HepG2 (cell line): ENCODE measurements around the gene TIRAP. TPM values are rescaled to one million over a fixed set of nuclear protein-coding genes. Genes with fewer than 3 reads are reported as not detected.
A peak's percentile ranks its signal among the peaks of the same experiment; 100 is the strongest.

Source experiments
- ARHGAP35 ChIP-seq: sonication (generic); formaldehyde crosslinking; IDR thresholded peaks from 2 replicates; pipeline ENCODE4 v1.9.0; 2022; ENCODE audit warnings: mild to moderate bottlenecking, inconsistent platforms, moderate library complexity, missing genetic modification reagents, borderline replicate concordance
- CBFB ChIP-seq: sonication (generic); formaldehyde crosslinking; IDR thresholded peaks from 2 replicates; pipeline ENCODE4 v1.4.0; 2020; ENCODE audit warnings: missing genetic modification reagents
- DNMT3B ChIP-seq: conservative IDR thresholded peaks from 2 replicates; pipeline ENCODE4 v1.6.1; 2016; ENCODE audit warnings: missing biosample characterization, control low read depth
- HES4 ChIP-seq: sonication (generic); formaldehyde crosslinking; IDR thresholded peaks from 2 replicates; pipeline ENCODE4 v1.9.0; 2021; ENCODE audit warnings: mild to moderate bottlenecking, missing genetic modification reagents, borderline replicate concordance
- HMGXB4 ChIP-seq, 2 experiments: sonication (generic) in 1 of 2; formaldehyde crosslinking in 1 of 2; IDR thresholded peaks; 2 replicates each; pipeline versions ENCODE4 v1.4.0 to v1.6.1; 2018 to 2020; ENCODE audit warnings: missing genetic modification reagents in 2 of 2, borderline replicate concordance in 1 of 2, low read depth in 1 of 2, mild to moderate bottlenecking in 1 of 2, missing biosample characterization in 1 of 2
- IRF2 ChIP-seq: IDR thresholded peaks from 2 replicates; pipeline ENCODE4 v1.6.1; 2018; ENCODE audit warnings: missing genetic modification reagents, missing compliant biosample characterization
- IRF9 ChIP-seq: sonication (generic); formaldehyde crosslinking; IDR thresholded peaks from 2 replicates; pipeline ENCODE4 v1.8.0; 2022; ENCODE audit warnings: missing genetic modification reagents, mild to moderate bottlenecking, borderline replicate concordance
- NCOA5 ChIP-seq: sonication (generic); formaldehyde crosslinking; IDR thresholded peaks from 2 replicates; pipeline ENCODE4 v1.4.0; 2020; ENCODE audit warnings: missing genetic modification reagents
- NR1H2 ChIP-seq: sonication (generic); formaldehyde crosslinking; IDR thresholded peaks from 2 replicates; pipeline ENCODE4 v1.8.1; 2022; ENCODE audit warnings: low read depth, missing genetic modification reagents, borderline replicate concordance
- PAF1 ChIP-seq: IDR thresholded peaks from 2 replicates; pipeline ENCODE4 v1.6.1; 2016; ENCODE audit warnings: missing genetic modification reagents, missing compliant biosample characterization
- SMAD9 ChIP-seq: sonication (generic); formaldehyde crosslinking; IDR thresholded peaks from 2 replicates; pipeline ENCODE4 v1.5.1; 2020; ENCODE audit warnings: mild to moderate bottlenecking, missing genetic modification reagents
- ZFP91 ChIP-seq: sonication (generic); formaldehyde crosslinking; IDR thresholded peaks from 2 replicates; pipeline ENCODE4 v1.9.0; 2022; ENCODE audit warnings: missing genetic modification reagents, mild to moderate bottlenecking, borderline replicate concordance
- ZNF383 ChIP-seq: sonication (generic); formaldehyde crosslinking; IDR thresholded peaks from 2 replicates; pipeline ENCODE4 v1.4.0; 2020; ENCODE audit warnings: missing genetic modification reagents, mild to moderate bottlenecking, borderline replicate concordance
- ZNF646 ChIP-seq: sonication (generic); formaldehyde crosslinking; IDR thresholded peaks from 2 replicates; pipeline ENCODE4 v1.9.0; 2021; ENCODE audit warnings: mild to moderate bottlenecking, missing genetic modification reagents
- ZNF747 ChIP-seq: sonication (generic); formaldehyde crosslinking; IDR thresholded peaks from 2 replicates; pipeline ENCODE4 v1.8.1; 2023; ENCODE audit warnings: missing genetic modification reagents, mild to moderate bottlenecking, borderline replicate concordance
- ZNF75D ChIP-seq: sonication (generic); formaldehyde crosslinking; IDR thresholded peaks from 2 replicates; pipeline ENCODE4 v1.8.1; 2023; ENCODE audit warnings: missing genetic modification reagents, mild to moderate bottlenecking, borderline replicate concordance
- polyA plus RNA-seq, 8 experiments: library from polyadenylated mRNA; depleted of rRNA in 3 of 8; stranded (reverse) in 7 of 8; unstranded in 1 of 8; fragments of >200 nt; fragmentation: Illumina TruSeq in 4 of 8; extraction: Trizol in 4 of 8; gene quantifications; 2 replicates each; pipeline versions ENCODE4 v1.2.1 to v1.2.3, GENCODE V29; 2011 to 2016; ENCODE audit warnings: low read depth in 4 of 8, missing spikeins in 1 of 8, mixed read lengths in 1 of 8; ENCODE audit not compliant: insufficient read depth in 1 of 8
- total RNA-seq, 5 experiments: library from RNA; depleted of rRNA; stranded (reverse); fragments of >200 nt; fragmentation: Illumina TruSeq; extraction: Trizol; gene quantifications; 2 replicates each; pipeline ENCODE4 v1.2.3, GENCODE V29; 2016; ENCODE audit warnings: low read depth in 1 of 5

Gene TIRAP
- total and polyA plus RNA-seq, 2 of the 13 experiments (the other 11 are each of a cell fraction or from before 2014, with no cell fraction given) = 5.4 to 5.7 TPM

- TF ChIP-seq SMAD9 (no peak), HES4 (CRISPR knock-in tag) (no peak), ZFP91 (peak; percentile 89), NCOA5 (CRISPR knock-in tag) (no peak), HMGXB4 (CRISPR knock-in tag; IDR thresholded peaks at IDR 0.05; ENCODE audit: borderline replicate concordance in 1 of 2, low read depth in 1 of 2) (peak; percentile 46 to 79; a peak in 3 of 4 replicates), ZNF646 (CRISPR knock-in tag) (peak; percentile 55; the same call in 1 of the 2 replicates), ZNF383 (CRISPR knock-in tag) (peak; percentile 49; the same call in 1 of the 2 replicates), IRF2 (CRISPR knock-in tag) (0 out of 2 replicates have a peak, but pooled peaks have one; percentile 53), CBFB (CRISPR knock-in tag) (0 out of 2 replicates have a peak, but pooled peaks have one; percentile 56), ZNF747 (CRISPR knock-in tag) (no peak), IRF9 (no peak), NR1H2 (CRISPR knock-in tag) (no peak), DNMT3B (CRISPR knock-in tag) (peak; percentile 70), PAF1 (CRISPR knock-in tag) (no peak), ARHGAP35 (CRISPR knock-in tag) (no peak), ZNF75D (CRISPR knock-in tag) (no peak)
These were observed 13.9 kb upstream of the TIRAP start, which contains the start of the genes FOXRED1 and SRPRA (continued) for GRCh38 chr11:126268708-126269579.
